ENCODE results near the gene OR2A7.
"Not testable (repeated sequence)": the region's sequence is repeated elsewhere in the genome, so short reads cannot be mapped to it uniquely, and the experiment has no call there.

Gene OR2A7

DNA sequence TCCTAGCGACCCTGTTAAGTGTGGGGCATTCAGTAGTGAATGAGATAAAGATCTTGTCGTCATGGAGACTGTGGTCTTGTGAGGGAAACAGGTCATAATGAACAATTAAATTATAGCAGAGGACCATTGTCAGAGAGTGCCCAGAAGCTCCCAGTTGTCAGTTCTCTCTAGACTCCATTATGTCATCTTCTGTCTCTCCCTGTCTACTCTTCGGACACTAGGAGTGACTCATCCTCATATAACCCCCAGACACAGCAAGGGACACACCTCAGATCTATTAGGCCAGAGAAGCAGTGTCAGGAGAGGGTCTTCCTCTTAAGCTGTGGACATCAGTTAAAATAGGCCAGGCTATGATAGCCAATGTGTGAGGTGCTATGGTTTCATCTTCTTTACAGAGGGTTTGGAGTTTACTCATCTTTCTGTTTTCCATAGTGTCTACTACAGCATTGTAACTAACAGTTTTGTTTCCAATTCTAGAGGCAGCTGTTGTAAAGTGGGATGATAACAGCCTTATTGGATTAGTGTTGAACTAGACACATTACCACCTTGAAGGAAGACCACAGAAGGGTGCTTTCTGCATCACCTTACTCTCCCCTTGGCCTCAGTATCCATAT lies 22.7 kb upstream of the OR2A7 start:
- not testable (repeated sequence) for H3K4me1 ChIP-seq; H3K27ac ChIP-seq; H3K4me2 ChIP-seq (ENCODE audit: low read length); H2AFZ ChIP-seq; H3K79me2 ChIP-seq; H3K9me3 ChIP-seq (ENCODE audit: control insufficient read depth, low read length); H3K36me3 ChIP-seq (ENCODE audit: control insufficient read depth, insufficient read depth, low read length); H3K27me3 ChIP-seq (ENCODE audit: control insufficient read depth, insufficient read depth, low read length); H3K4me3 ChIP-seq (ENCODE audit: low read depth, low read length); H3K9ac ChIP-seq

DNA sequence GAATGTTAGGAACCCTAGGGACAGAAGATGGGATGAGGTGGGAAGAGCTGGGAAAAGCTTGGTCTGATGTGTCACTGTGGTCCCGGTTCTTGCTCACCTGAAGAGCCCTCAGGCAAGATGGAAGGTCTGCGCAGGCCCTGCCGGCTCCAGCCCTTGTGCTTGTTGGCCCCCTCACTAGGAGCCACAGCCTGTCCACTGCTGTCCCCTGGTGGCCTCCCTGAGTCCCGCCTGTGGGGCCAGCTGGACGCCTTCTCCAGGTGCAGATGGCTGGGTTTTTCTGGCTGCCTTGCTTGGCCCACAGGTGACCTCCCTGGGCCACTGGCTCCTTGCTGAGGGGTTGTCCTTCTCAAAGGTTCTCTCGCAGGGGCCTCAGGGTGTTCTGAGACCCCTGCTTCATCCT lies 19.1 kb upstream of the OR2A7 start:
- not testable (repeated sequence) for H3K9me3 ChIP-seq (ENCODE audit: control insufficient read depth, low read length); H3K4me1 ChIP-seq

DNA sequence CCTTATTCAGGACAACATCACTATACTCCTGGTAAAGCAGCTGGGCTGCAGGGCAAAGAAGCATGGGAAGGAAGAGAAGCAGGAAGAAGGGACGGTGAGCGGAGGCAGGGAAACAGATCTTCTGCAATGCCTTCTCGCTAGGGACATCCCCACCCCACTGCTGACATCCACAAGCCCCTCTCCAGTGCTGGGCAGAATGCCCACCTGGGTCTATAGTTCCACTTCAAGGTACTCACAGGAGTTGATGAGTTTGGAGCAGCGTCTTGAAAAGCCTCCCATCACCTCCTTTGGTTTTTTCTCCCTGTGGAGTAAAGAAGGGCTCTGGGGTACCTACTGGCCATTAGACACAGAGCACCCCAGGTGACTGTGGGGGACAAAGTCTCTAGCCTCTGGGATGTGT lies 17.9 kb upstream of the OR2A7 start:
- not testable (repeated sequence) for H3K36me3 ChIP-seq (ENCODE audit: control insufficient read depth, insufficient read depth, low read length); H2AFZ ChIP-seq; H3K27me3 ChIP-seq (ENCODE audit: control insufficient read depth, insufficient read depth, low read length); H3K4me1 ChIP-seq; H3K27ac ChIP-seq; H3K9ac ChIP-seq; H3K4me2 ChIP-seq (ENCODE audit: low read length); H3K9me3 ChIP-seq (ENCODE audit: control insufficient read depth, low read length); H3K4me3 ChIP-seq (ENCODE audit: low read depth, low read length); H3K79me2 ChIP-seq

More for the DNA sequence above, 19.1 kb upstream of the OR2A7 start:
- H3K27me3 ChIP-seq (ENCODE audit: control insufficient read depth, insufficient read depth, low read length); H2AFZ ChIP-seq; H3K27ac ChIP-seq; H3K79me2 ChIP-seq; H3K4me3 ChIP-seq (ENCODE audit: low read depth, low read length); H3K9ac ChIP-seq; H3K4me2 ChIP-seq (ENCODE audit: low read length); H3K36me3 ChIP-seq (ENCODE audit: control insufficient read depth, insufficient read depth, low read length): not testable (repeated sequence)

GRCh38 chr7:144281981-144282380 lies 17.4 kb upstream of the OR2A7 start:
- H2AFZ ChIP-seq; H3K4me3 ChIP-seq (ENCODE audit: low read depth, low read length); H3K27ac ChIP-seq; H3K36me3 ChIP-seq (ENCODE audit: control insufficient read depth, insufficient read depth, low read length); H3K4me2 ChIP-seq (ENCODE audit: low read length); H3K9ac ChIP-seq; H3K9me3 ChIP-seq (ENCODE audit: control insufficient read depth, low read length); H3K79me2 ChIP-seq; H3K4me1 ChIP-seq; H3K27me3 ChIP-seq (ENCODE audit: control insufficient read depth, insufficient read depth, low read length): not testable (repeated sequence)

GRCh38 chr7:144280010-144280409 lies 15.4 kb upstream of the OR2A7 start:
- not testable (repeated sequence) for H3K4me2 ChIP-seq (ENCODE audit: low read length); H3K4me3 ChIP-seq (ENCODE audit: low read depth, low read length); H3K36me3 ChIP-seq (ENCODE audit: control insufficient read depth, insufficient read depth, low read length); H3K27me3 ChIP-seq (ENCODE audit: control insufficient read depth, insufficient read depth, low read length); H3K9me3 ChIP-seq (ENCODE audit: control insufficient read depth, low read length); H3K27ac ChIP-seq; H3K4me1 ChIP-seq; H3K79me2 ChIP-seq; H2AFZ ChIP-seq; H3K9ac ChIP-seq

GRCh38 chr7:144275281-144275680 lies 10.7 kb upstream of the OR2A7 start:
- H2AFZ ChIP-seq; H3K36me3 ChIP-seq (ENCODE audit: control insufficient read depth, insufficient read depth, low read length); H3K9me3 ChIP-seq (ENCODE audit: control insufficient read depth, low read length); H3K27me3 ChIP-seq (ENCODE audit: control insufficient read depth, insufficient read depth, low read length); H3K27ac ChIP-seq; H3K79me2 ChIP-seq; H3K9ac ChIP-seq; H3K4me2 ChIP-seq (ENCODE audit: low read length); H3K4me1 ChIP-seq; H3K4me3 ChIP-seq (ENCODE audit: low read depth, low read length): not testable (repeated sequence)

DNA sequence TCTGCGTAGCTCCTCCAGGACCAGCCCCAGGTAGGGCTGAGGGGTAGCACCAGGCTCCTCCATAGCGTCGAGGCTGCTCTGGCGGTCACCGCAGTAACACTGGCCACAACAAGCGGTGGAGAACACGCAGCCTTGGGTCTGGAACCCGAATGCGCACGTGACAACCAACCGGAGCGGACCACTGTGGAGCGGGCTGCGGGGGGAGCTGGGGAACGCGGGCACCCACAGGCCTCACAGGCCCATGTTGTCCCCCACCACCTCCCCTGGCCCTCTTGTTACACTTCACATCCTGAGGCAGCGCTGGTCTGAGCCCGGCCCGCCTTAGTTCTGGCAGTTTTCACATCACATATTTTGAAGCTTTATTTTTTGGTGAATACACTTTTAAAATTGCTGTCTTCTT lies 4.6 kb upstream of the OR2A7 start, which contains the start of gene CTAGE8:
Gene CTAGE8 (minus strand): TSS at position 101 of the 400 bp plus-strand sequence. CDS start 38 bp downstream, at position 63.
- not testable (repeated sequence) for H3K36me3 ChIP-seq (ENCODE audit: control insufficient read depth, insufficient read depth, low read length); H3K4me2 ChIP-seq (ENCODE audit: low read length); H3K4me3 ChIP-seq (ENCODE audit: low read depth, low read length); H3K9me3 ChIP-seq (ENCODE audit: control insufficient read depth, low read length); H3K27me3 ChIP-seq (ENCODE audit: control insufficient read depth, insufficient read depth, low read length); H3K27ac ChIP-seq; H3K79me2 ChIP-seq; H3K9ac ChIP-seq; H3K4me1 ChIP-seq; H2AFZ ChIP-seq

DNA sequence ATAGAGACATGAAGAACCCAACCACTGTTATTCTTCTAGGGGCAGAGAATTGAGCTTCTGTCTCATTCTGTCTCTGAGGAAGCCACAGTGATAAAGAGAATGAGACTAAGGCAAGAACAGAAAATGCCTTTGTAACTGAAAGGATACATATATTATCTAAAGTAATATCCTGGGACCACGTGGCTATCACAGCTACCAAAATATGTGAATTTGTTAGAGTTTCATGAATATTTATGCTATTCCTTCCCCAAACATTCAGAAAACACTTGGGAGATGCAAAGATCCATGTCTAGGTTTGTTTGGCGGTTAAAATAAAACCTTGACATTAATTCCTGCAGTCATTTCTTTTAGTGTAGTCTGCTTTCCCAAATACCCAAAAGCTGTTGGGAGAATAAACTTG lies 2.5 kb downstream of the OR2A7 start:
- not testable (repeated sequence) for H3K4me1 ChIP-seq; H3K27me3 ChIP-seq (ENCODE audit: control insufficient read depth, insufficient read depth, low read length); H3K9ac ChIP-seq; H2AFZ ChIP-seq; H3K4me3 ChIP-seq (ENCODE audit: low read depth, low read length); H3K36me3 ChIP-seq (ENCODE audit: control insufficient read depth, insufficient read depth, low read length); H3K79me2 ChIP-seq; H3K4me2 ChIP-seq (ENCODE audit: low read length); H3K9me3 ChIP-seq (ENCODE audit: control insufficient read depth, low read length); H3K27ac ChIP-seq

- not testable (repeated sequence) for H2AFZ ChIP-seq; H3K9me3 ChIP-seq (ENCODE audit: control insufficient read depth, low read length); H3K27ac ChIP-seq; H3K4me2 ChIP-seq (ENCODE audit: low read length); H3K9ac ChIP-seq; H3K4me3 ChIP-seq (ENCODE audit: low read depth, low read length); H3K4me1 ChIP-seq; H3K27me3 ChIP-seq (ENCODE audit: control insufficient read depth, insufficient read depth, low read length); H3K79me2 ChIP-seq; H3K36me3 ChIP-seq (ENCODE audit: control insufficient read depth, insufficient read depth, low read length)
Measured at GRCh38 chr7:144259067-144259466, 5.5 kb downstream of the OR2A7 start.

All from parathyroid adenoma (tissue), 2 donors.